ENCODE results near the gene CA6.

GRCh38 chr1:8966606-8967005, 20.9 kb downstream of the CA6 start:
- no peak for TF ChIP-seq POLR2A (IDR thresholded peaks at IDR 0.05; ENCODE audit: extremely low read depth, insufficient read length)
- no peak for TF ChIP-seq CTCF (IDR thresholded peaks at IDR 0.05; ENCODE audit: low read depth, low read length)

Data from NB4 (cell line).